HepG2 (cell line): ENCODE results near the gene ZNFX1. TPM values are rescaled to one million over a fixed set of nuclear protein-coding genes. Genes with fewer than 3 reads are reported as not detected.

ENCODE experiments used
- ATAC-seq: fragments of 200-7000 bp; cut with Tn5 transposase; 3 replicates; pipeline ENCODE4 v1.9.1; 2020; ENCODE audit warnings: mild to moderate bottlenecking, moderate library complexity
- BruUV-seq: library from RNA; stranded (reverse); fragments of 400-500 nt; replicated peaks from 2 replicates; lab custom pipeline; 2021; lab: Mats Ljungman, UMichigan
- CTCF ChIA-PET: fragments of 300-600 bp; formaldehyde crosslinking; extraction: SDS; loops from one replicate; lab custom pipeline; 2021; ENCODE audit warnings: low total read pairs, inconsistent platforms, low intra/inter-chr PET ratio; lab: Yijun Ruan, JAX
- POLR2A ChIA-PET: fragments of 350-600 bp; sonication (Branson Sonifier 250); formaldehyde crosslinking; loops from one replicate; lab custom pipeline; 2020; ENCODE audit warnings: antibody characterized with exemption, inconsistent platforms; lab: Yijun Ruan, JAX
- DNase-seq: peaks from one replicate; pipeline ENCODE4 v3.0.0-alpha.2; 2015; ENCODE audit warnings: low spot score
- FAIRE-seq: peaks from 3 replicates; lab custom pipeline; 2011; peaks lifted over from hg19 to GRCh38; lab: Jason Lieb, UNC
- H2AFZ ChIP-seq: one replicate; pipeline ENCODE4 v1.6.1; 2011; ENCODE audit warnings: low read length, inconsistent platforms
- H3K27ac ChIP-seq: fragments of 300-600 bp; 3 replicates; pipeline ENCODE4 v1.8.0; 2011; ENCODE audit warnings: mixed run types, mild to moderate bottlenecking, mixed read lengths, low read length, inconsistent platforms; ENCODE audit not compliant: insufficient read depth; ENCODE audit errors: extremely low read length
- H3K27me3 ChIP-seq, 2 experiments: fragments of 200-600 bp in 1 of 2; 2 replicates in 1 of 2; 3 replicates in 1 of 2; pipeline versions ENCODE4 v1.6.0 to v1.8.0; 2011; ENCODE audit warnings: low read length in 2 of 2, mild to moderate bottlenecking in 2 of 2, moderate library complexity in 2 of 2, inconsistent platforms in 1 of 2; ENCODE audit not compliant: insufficient read depth in 2 of 2, control insufficient read depth in 1 of 2
- H3K36me3 ChIP-seq, 2 experiments: fragments of 200-600 bp in 1 of 2; replicated peaks in 1 of 2; 2 replicates in 1 of 2; 3 replicates in 1 of 2; pipeline versions ENCODE4 v1.5.1 to v1.8.0; 2011; ENCODE audit warnings: low read length in 2 of 2, inconsistent platforms in 1 of 2; ENCODE audit not compliant: insufficient read depth in 2 of 2, control insufficient read depth in 1 of 2
- H3K4me1 ChIP-seq: 2 replicates; pipeline ENCODE4 v1.5.1; 2012; ENCODE audit warnings: low read length, inconsistent platforms; ENCODE audit not compliant: insufficient read depth
- H3K4me2 ChIP-seq: 2 replicates; pipeline ENCODE4 v1.6.0; 2011; ENCODE audit warnings: low read depth, low read length, inconsistent platforms
- H3K4me3 ChIP-seq, 3 experiments: fragments of 200-600 bp in 1 of 3; sonication (generic), shearing (Covaris generic) in 1 of 3; replicated peaks in 1 of 3; 2 replicates each; pipeline ENCODE4 v1.5.1; 2011 to 2016; ENCODE audit warnings: low read length in 3 of 3, inconsistent platforms in 2 of 3, low read depth in 2 of 3, mild to moderate bottlenecking in 2 of 3, control low read depth in 1 of 3, mixed read lengths in 1 of 3; ENCODE audit not compliant: insufficient read depth in 1 of 3
- H3K79me2 ChIP-seq: one replicate; pipeline ENCODE4 v1.6.1; 2011; ENCODE audit warnings: low read length, inconsistent platforms; ENCODE audit not compliant: insufficient read depth
- H3K9ac ChIP-seq: 2 replicates; pipeline ENCODE4 v1.6.0; 2011; ENCODE audit warnings: mild to moderate bottlenecking, low read depth, low read length, inconsistent platforms; ENCODE audit not compliant: insufficient read depth
- H3K9me3 ChIP-seq: 2 replicates; pipeline ENCODE4 v1.5.1; 2012; ENCODE audit warnings: mild to moderate bottlenecking, low read length
- H4K20me1 ChIP-seq: 2 replicates; pipeline ENCODE4 v1.6.0; 2011; ENCODE audit warnings: inconsistent platforms, mild to moderate bottlenecking, low read length, moderate library complexity; ENCODE audit not compliant: insufficient read depth
- AGO2 ChIP-seq: fragments of 200-400 bp; formaldehyde crosslinking; optimal IDR thresholded peaks from 2 replicates; pipeline ENCODE3; 2017; ENCODE audit warnings: mild to moderate bottlenecking, low read depth, low read length, moderate library complexity
- ATF7-NPFF ChIP-seq: sonication (generic); formaldehyde crosslinking; IDR thresholded peaks from 2 replicates; pipeline ENCODE4 v1.8.1; 2023; ENCODE audit warnings: mild to moderate bottlenecking, low read depth, missing genetic modification reagents, moderate library complexity
- CBX5 ChIP-seq: sonication (generic); formaldehyde crosslinking; IDR thresholded peaks from 2 replicates; pipeline ENCODE4 v1.4.0; 2020; ENCODE audit warnings: missing genetic modification reagents, borderline replicate concordance
- CC2D1A ChIP-seq: sonication (generic); formaldehyde crosslinking; IDR thresholded peaks from 2 replicates; pipeline ENCODE4 v1.8.1; 2023; ENCODE audit warnings: mild to moderate bottlenecking, missing genetic modification reagents
- FOXO1 ChIP-seq: sonication (generic); formaldehyde crosslinking; IDR thresholded peaks from 2 replicates; pipeline ENCODE4 v1.4.0; 2020; ENCODE audit warnings: missing genetic modification reagents
- GPBP1L1 ChIP-seq: sonication (generic); formaldehyde crosslinking; IDR thresholded peaks from 2 replicates; pipeline ENCODE4 v1.5.0; 2020; ENCODE audit warnings: mild to moderate bottlenecking, missing genetic modification reagents
- HCFC1 ChIP-seq: fragments of 150-350 bp; IDR thresholded peaks from 2 replicates; pipeline ENCODE4 v1.6.1; 2014; ENCODE audit warnings: low read depth, low read length
- HIVEP1 ChIP-seq: sonication (generic); formaldehyde crosslinking; IDR thresholded peaks from 2 replicates; pipeline ENCODE4 v1.4.0; 2020; ENCODE audit warnings: mild to moderate bottlenecking, missing genetic modification reagents
- IKZF5 ChIP-seq: IDR thresholded peaks from 2 replicates; pipeline ENCODE4 v1.6.1; 2018; ENCODE audit warnings: missing genetic modification reagents, mild to moderate bottlenecking, missing compliant biosample characterization
- NCOA2 ChIP-seq: sonication (generic); formaldehyde crosslinking; IDR thresholded peaks from 2 replicates; pipeline ENCODE4 v1.8.0; 2022; ENCODE audit warnings: inconsistent platforms
- RBFOX2 ChIP-seq: fragments of 200-400 bp; formaldehyde crosslinking; IDR thresholded peaks from 2 replicates; pipeline ENCODE4 v1.6.1; 2017; ENCODE audit warnings: low read depth, mild to moderate bottlenecking, low read length
- TBX2 ChIP-seq: sonication (generic); formaldehyde crosslinking; IDR thresholded peaks from 2 replicates; pipeline ENCODE4 v1.5.0; 2020; ENCODE audit warnings: missing genetic modification reagents, mild to moderate bottlenecking, borderline replicate concordance
- ZNF503 ChIP-seq: sonication (generic); formaldehyde crosslinking; IDR thresholded peaks from 2 replicates; pipeline ENCODE4 v1.4.0; 2020; ENCODE audit warnings: missing genetic modification reagents
- ZNF788 ChIP-seq: sonication (generic); formaldehyde crosslinking; IDR thresholded peaks from 2 replicates; pipeline ENCODE4 v1.5.0; 2020; ENCODE audit warnings: mild to moderate bottlenecking, missing genetic modification reagents, borderline replicate concordance
- WGBS: methylation state at CpG from one replicate; pipeline ENCODE4 v1.1.6; 2017; ENCODE audit warnings: low lambda C conversion rate; 5-methylcytosine and 5-hydroxymethylcytosine counted together
- in situ Hi-C: cut with HindIII; loops from 2 replicates; pipeline ENCODE4 v1.10.0; 2017; ENCODE audit warnings: low pct_unique_long_range_greater_than_20kb; ENCODE audit not compliant: extremely low pct_ligation_motif_present
- intact Hi-C: fragments of 100-400 bp; cut with micrococcal nuclease; formaldehyde crosslinking; loops from one replicate; pipeline ENCODE4 v1.10.0; 2022; ENCODE audit not compliant: unreplicated experiment
- polyA plus RNA-seq, 8 experiments: library from polyadenylated mRNA; depleted of rRNA in 3 of 8; stranded (reverse) in 7 of 8; unstranded in 1 of 8; fragments of >200 nt; fragmentation: Illumina TruSeq in 4 of 8; extraction: Trizol in 4 of 8; gene quantifications; 2 replicates each; pipeline versions ENCODE4 v1.2.1 to v1.2.3, GENCODE V29; 2011 to 2016; ENCODE audit warnings: low read depth in 4 of 8, missing spikeins in 1 of 8, mixed read lengths in 1 of 8; ENCODE audit not compliant: insufficient read depth in 1 of 8
- total RNA-seq, 5 experiments: library from RNA; depleted of rRNA; stranded (reverse); fragments of >200 nt; fragmentation: Illumina TruSeq; extraction: Trizol; gene quantifications; 2 replicates each; pipeline ENCODE4 v1.2.3, GENCODE V29; 2016; ENCODE audit warnings: low read depth in 1 of 5
- TF ChIP-seq, protein P1 (sequence below): sonication (generic); formaldehyde crosslinking; IDR thresholded peaks from 2 replicates; pipeline ENCODE4 v1.4.0; 2020; ENCODE audit warnings: missing genetic modification reagents
- TF ChIP-seq, protein P2 (sequence below): sonication (generic); formaldehyde crosslinking; IDR thresholded peaks from 2 replicates; pipeline ENCODE4 v1.4.0; 2020; ENCODE audit warnings: missing genetic modification reagents

The ZNFX1 gene
- total and polyA plus RNA-seq, 2 of the 13 experiments (the other 11 are each of a cell fraction or from before 2014, with no cell fraction given) = 2.9 to 11.1 TPM

DNA sequence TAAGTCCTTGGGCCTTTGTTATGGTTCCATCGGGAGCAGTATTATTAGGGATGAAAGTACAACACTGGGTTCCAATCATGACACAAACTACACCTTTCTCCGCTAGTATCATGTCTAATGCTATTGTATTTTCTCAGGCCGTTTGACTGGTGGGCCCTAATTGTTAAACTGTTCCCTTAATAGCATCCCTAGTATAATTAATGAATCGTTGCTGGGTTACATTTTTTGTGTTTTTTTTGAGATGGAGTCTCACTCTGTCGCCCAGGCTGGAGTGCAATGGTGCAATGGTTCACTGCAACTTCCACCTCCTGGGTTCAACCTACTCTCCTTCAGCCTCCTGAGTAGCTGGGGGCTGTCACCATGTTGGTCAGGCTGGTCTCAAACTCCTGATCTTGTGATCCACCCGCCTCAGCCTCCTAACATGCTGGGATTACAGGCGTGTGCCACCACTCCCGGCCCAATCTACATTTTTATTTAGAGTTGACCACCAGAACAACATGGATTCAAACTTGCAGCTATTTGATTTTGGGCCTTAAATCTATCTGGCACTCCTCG lies 4.1 kb upstream of the ZNFX1 start:
- ChIA-PET POLR2A (interaction anchor here (0.9 to 6.0 kb wide), 5 partner anchors 9 to 634 kb away, joined by 3 to 46 read pairs (median 4); no protein-coding TSS in a partner anchor), CTCF (no interaction called here)
- peak overlapping the region; percentile 91 to 98 (median 93) for H3K4me3 ChIP-seq
- no peaks in the 10 kb centered on the region for H3K9me3 ChIP-seq
- H3K27me3 ChIP-seq = peaks cover 0 to 4% of the 10 kb centered on the region in 2 experiments; a peak in 1 of 5 replicates
- BruUV-seq = no TSS peak
- H3K27ac ChIP-seq = peak overlapping the region; percentile 91
- H2AFZ ChIP-seq = no peak overlapping the region
- H3K4me2 ChIP-seq = peak overlapping the region; percentile 96
- intact Hi-C loops (no loop called here), in situ Hi-C loops (no loop called here)
- DNase-seq = no peak
- peak overlapping the region; percentile 99 for H3K9ac ChIP-seq
- peaks cover 74% of the 10 kb centered on the region for H3K4me1 ChIP-seq
- FAIRE-seq = no peak
- H3K79me2 ChIP-seq = peaks cover 91% of the 10 kb centered on the region
- H4K20me1 ChIP-seq = peaks cover 84% of the 10 kb centered on the region
- ATAC-seq = no peak
- WGBS = 47% methylated on average over 9 of the region's 9 CpGs
- H3K36me3 ChIP-seq = peaks cover 47 to 73% of the 10 kb centered on the region in 2 experiments
- 0 out of 2 replicates have a peak, but pooled peaks have one; percentile 43 for TF ChIP-seq ZNF788 (CRISPR knock-in tag)
- no peak for TF ChIP-seq HIVEP1 (CRISPR knock-in tag)
- TF ChIP-seq, protein P1, sequence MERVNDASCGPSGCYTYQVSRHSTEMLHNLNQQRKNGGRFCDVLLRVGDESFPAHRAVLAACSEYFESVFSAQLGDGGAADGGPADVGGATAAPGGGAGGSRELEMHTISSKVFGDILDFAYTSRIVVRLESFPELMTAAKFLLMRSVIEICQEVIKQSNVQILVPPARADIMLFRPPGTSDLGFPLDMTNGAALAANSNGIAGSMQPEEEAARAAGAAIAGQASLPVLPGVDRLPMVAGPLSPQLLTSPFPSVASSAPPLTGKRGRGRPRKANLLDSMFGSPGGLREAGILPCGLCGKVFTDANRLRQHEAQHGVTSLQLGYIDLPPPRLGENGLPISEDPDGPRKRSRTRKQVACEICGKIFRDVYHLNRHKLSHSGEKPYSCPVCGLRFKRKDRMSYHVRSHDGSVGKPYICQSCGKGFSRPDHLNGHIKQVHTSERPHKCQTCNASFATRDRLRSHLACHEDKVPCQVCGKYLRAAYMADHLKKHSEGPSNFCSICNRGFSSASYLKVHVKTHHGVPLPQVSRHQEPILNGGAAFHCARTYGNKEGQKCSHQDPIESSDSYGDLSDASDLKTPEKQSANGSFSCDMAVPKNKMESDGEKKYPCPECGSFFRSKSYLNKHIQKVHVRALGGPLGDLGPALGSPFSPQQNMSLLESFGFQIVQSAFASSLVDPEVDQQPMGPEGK = no peak
- 0 out of 2 replicates have a peak, but pooled peaks have one; percentile 18 for TF ChIP-seq CBX5 (CRISPR knock-in tag)
- 0 out of 2 replicates have a peak, but pooled peaks have one; percentile 15 for TF ChIP-seq ATF7-NPFF (CRISPR knock-in tag)
- no peak for TF ChIP-seq GPBP1L1 (CRISPR knock-in tag)
- TF ChIP-seq NCOA2 (CRISPR knock-in tag) = no peak
- peak; percentile 84 for TF ChIP-seq AGO2
- no peak for TF ChIP-seq TBX2 (CRISPR knock-in tag)
- TF ChIP-seq ZNF503 (CRISPR knock-in tag) = no peak
- no peak for TF ChIP-seq HCFC1
- TF ChIP-seq FOXO1 (CRISPR knock-in tag) = no peak
- TF ChIP-seq RBFOX2 = peak; percentile 68
- TF ChIP-seq CC2D1A (CRISPR knock-in tag) = no peak
- TF ChIP-seq, protein P2, sequence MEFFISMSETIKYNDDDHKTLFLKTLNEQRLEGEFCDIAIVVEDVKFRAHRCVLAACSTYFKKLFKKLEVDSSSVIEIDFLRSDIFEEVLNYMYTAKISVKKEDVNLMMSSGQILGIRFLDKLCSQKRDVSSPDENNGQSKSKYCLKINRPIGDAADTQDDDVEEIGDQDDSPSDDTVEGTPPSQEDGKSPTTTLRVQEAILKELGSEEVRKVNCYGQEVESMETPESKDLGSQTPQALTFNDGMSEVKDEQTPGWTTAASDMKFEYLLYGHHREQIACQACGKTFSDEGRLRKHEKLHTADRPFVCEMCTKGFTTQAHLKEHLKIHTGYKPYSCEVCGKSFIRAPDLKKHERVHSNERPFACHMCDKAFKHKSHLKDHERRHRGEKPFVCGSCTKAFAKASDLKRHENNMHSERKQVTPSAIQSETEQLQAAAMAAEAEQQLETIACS (CRISPR knock-in tag) = no peak
- TF ChIP-seq IKZF5 (CRISPR knock-in tag) = 0 out of 2 replicates have a peak, but pooled peaks have one; percentile 7
